Mesendoderm (in vitro differentiated cells): ENCODE results near the gene MCCD1.
A peak's percentile ranks its signal among the peaks of the same experiment; 100 is the strongest.

ENCODE experiments used
- DNase-seq: peaks from one replicate; pipeline ENCODE4 v3.0.0; 2013
- H2AK5ac ChIP-seq: 2 replicates; pipeline ENCODE4 v1.6.1; 2013; ENCODE audit warnings: low read length, inconsistent platforms
- H2BK120ac ChIP-seq: 2 replicates; pipeline ENCODE4 v1.6.1; 2013; ENCODE audit warnings: low read depth, mild to moderate bottlenecking, low read length, moderate library complexity, mixed read lengths
- H2BK15ac ChIP-seq: replicated peaks from 2 replicates; pipeline ENCODE4 v1.6.1; 2013; ENCODE audit warnings: low read depth, mild to moderate bottlenecking, moderate library complexity
- H2BK5ac ChIP-seq: 2 replicates; pipeline ENCODE4 v1.6.1; 2013; ENCODE audit warnings: low read length, inconsistent platforms
- H3K18ac ChIP-seq: 2 replicates; pipeline ENCODE4 v1.6.1; 2013; ENCODE audit warnings: mild to moderate bottlenecking, low read length, mixed read lengths
- H3K23ac ChIP-seq: one replicate; pipeline ENCODE4 v1.6.1; 2013; ENCODE audit warnings: low read length
- H3K27ac ChIP-seq: 2 replicates; pipeline ENCODE4 v1.5.1; 2013; ENCODE audit warnings: low read depth, mild to moderate bottlenecking, inconsistent platforms, low read length, moderate library complexity
- H3K27me3 ChIP-seq: 2 replicates; pipeline ENCODE4 v1.6.1; 2013; ENCODE audit warnings: low read length, control low read depth, mild to moderate bottlenecking, inconsistent platforms; ENCODE audit not compliant: insufficient read depth, poor library complexity
- H3K36me3 ChIP-seq: 2 replicates; pipeline ENCODE4 v1.6.1; 2013; ENCODE audit warnings: low read length, inconsistent platforms; ENCODE audit not compliant: control insufficient read depth, insufficient read depth
- H3K4ac ChIP-seq: one replicate; pipeline ENCODE4 v1.6.1; 2013; ENCODE audit warnings: low read depth, mild to moderate bottlenecking, low read length, moderate library complexity
- H3K4me1 ChIP-seq: 2 replicates; pipeline ENCODE4 v1.6.1; 2013; ENCODE audit warnings: low read depth, low read length, inconsistent platforms; ENCODE audit not compliant: control insufficient read depth
- H3K4me2 ChIP-seq: 2 replicates; pipeline ENCODE4 v1.6.1; 2013; ENCODE audit warnings: low read length
- H3K4me3 ChIP-seq: 2 replicates; pipeline ENCODE4 v1.5.1; 2013; ENCODE audit warnings: mild to moderate bottlenecking, low read length
- H3K56ac ChIP-seq: one replicate; pipeline ENCODE4 v1.6.1; 2013; ENCODE audit warnings: low read length
- H3K79me1 ChIP-seq: 2 replicates; pipeline ENCODE4 v1.6.1; 2013; ENCODE audit warnings: low read length, inconsistent platforms
- H3K79me2 ChIP-seq: 2 replicates; pipeline ENCODE4 v1.6.1; 2013; ENCODE audit warnings: mild to moderate bottlenecking, low read length; ENCODE audit not compliant: control insufficient read depth, insufficient read depth
- H3K9ac ChIP-seq: 2 replicates; pipeline ENCODE4 v1.6.1; 2013; ENCODE audit warnings: low read length, inconsistent platforms
- H4K5ac ChIP-seq: one replicate; pipeline ENCODE4 v1.6.1; 2013; ENCODE audit warnings: low read length
- H4K8ac ChIP-seq: one replicate; pipeline ENCODE4 v1.6.1; 2013; ENCODE audit warnings: low read depth, mild to moderate bottlenecking, control low read depth, low read length, moderate library complexity
- WGBS: extraction: QIAGEN DNeasy Blood & Tissue Kit; methylation state at CpG from one replicate; pipeline ENCODE4 v1.1.7; 2013; ENCODE audit warnings: low lambda C conversion rate, missing lambda C conversion rate; ENCODE audit not compliant: insufficient coverage; ENCODE audit errors: extremely low coverage; 5-methylcytosine and 5-hydroxymethylcytosine counted together

The MCCD1 gene

GRCh38 chr6:31572041-31572911 lies 43.5 kb downstream of the MCCD1 start, which contains the start of gene LTA:
TSS of gene LTA (plus strand) at chr6:31572289. CDS start at chr6:31572743, 454 bp downstream.
- WGBS = no CpG with 5 or more reads among the region's 27 CpGs
- H3K4ac ChIP-seq = no peak within 1 kb of the TSS

GRCh38 chr6:31573239-31574105 lies 44.7 kb downstream of the MCCD1 start:
- Histone ChIP-seq H4K5ac (no peak overlapping the region), H2AK5ac (peak overlapping the region; percentile 32), H3K4ac (no peak overlapping the region), H3K56ac (no peak overlapping the region), H3K18ac (no peak overlapping the region), H3K79me1 (no peaks in the 10 kb centered on the region), H3K4me2 (no peak overlapping the region), H4K8ac (no peak overlapping the region), H2BK5ac (no peak overlapping the region), H3K9ac (no peak overlapping the region), H3K36me3 (no peaks in the 10 kb centered on the region), H3K4me3 (no peak overlapping the region), H3K79me2 (no peaks in the 10 kb centered on the region), H3K4me1 (peaks cover 2% of the 10 kb centered on the region), H2BK15ac (no peak overlapping the region), H3K27me3 (no peaks in the 10 kb centered on the region), H3K27ac (no peak overlapping the region), H3K23ac (no peak overlapping the region), H2BK120ac (no peak overlapping the region)
- DNase-seq = peak; percentile 88
- no CpG with 5 or more reads among the region's 9 CpGs for WGBS

More at GRCh38 chr6:31572041-31572911, 43.5 kb downstream of the MCCD1 start, which contains the start of gene LTA:
- H3K56ac ChIP-seq = no peak within 1 kb of the TSS
- H3K4me3 ChIP-seq = no peak within 1 kb of the TSS
- no peak within 1 kb of the TSS for H3K9ac ChIP-seq
- H4K8ac ChIP-seq = no peak within 1 kb of the TSS
- H2BK5ac ChIP-seq = no peak within 1 kb of the TSS
- DNase-seq = no peak
- no peaks in the 10 kb centered on the region for H3K4me1 ChIP-seq
- H3K79me1 ChIP-seq = no peaks in the 10 kb centered on the region
- H3K23ac ChIP-seq = no peak within 1 kb of the TSS
- no peaks in the 10 kb centered on the region for H3K79me2 ChIP-seq
- no peaks in the 10 kb centered on the region for H3K36me3 ChIP-seq
- H2BK120ac ChIP-seq = no peak within 1 kb of the TSS
- no peak within 1 kb of the TSS for H2AK5ac ChIP-seq
- no peak within 1 kb of the TSS for H3K4me2 ChIP-seq
- H3K18ac ChIP-seq = no peak within 1 kb of the TSS
- no peak within 1 kb of the TSS for H4K5ac ChIP-seq
- H3K27ac ChIP-seq = no peak within 1 kb of the TSS
- H3K27me3 ChIP-seq = no peaks in the 10 kb centered on the region
- no peak within 1 kb of the TSS for H2BK15ac ChIP-seq

GRCh38 chr6:31574106-31575061 lies 45.6 kb downstream of the MCCD1 start:
- H3K36me3 ChIP-seq = no peaks in the 10 kb centered on the region
- no CpG with 5 or more reads among the region's 14 CpGs for WGBS
- peak; percentile 63 for DNase-seq

GRCh38 chr6:31575335-31575901 lies 46.7 kb downstream of the MCCD1 start, which contains the start of gene TNF:
TSS of gene TNF (plus strand) at chr6:31575565. CDS start at chr6:31575742, 177 bp downstream.
- Histone ChIP-seq H3K4ac (no peak within 1 kb of the TSS), H3K27ac (no peak within 1 kb of the TSS), H3K18ac (no peak within 1 kb of the TSS)

More at GRCh38 chr6:31574106-31575061, 45.6 kb downstream of the MCCD1 start:
- H3K4ac ChIP-seq = no peak overlapping the region
- no peak overlapping the region for H3K9ac ChIP-seq
- H3K27me3 ChIP-seq = no peaks in the 10 kb centered on the region
- H2BK120ac ChIP-seq = no peak overlapping the region
- H3K18ac ChIP-seq = no peak overlapping the region
- H3K56ac ChIP-seq = no peak overlapping the region
- H4K5ac ChIP-seq = no peak overlapping the region
- H3K4me3 ChIP-seq = no peak overlapping the region
- H3K79me2 ChIP-seq = no peaks in the 10 kb centered on the region
- no peak overlapping the region for H4K8ac ChIP-seq
- no peak overlapping the region for H2BK15ac ChIP-seq
- no peak overlapping the region for H3K4me2 ChIP-seq
- H3K4me1 ChIP-seq = peaks cover 2% of the 10 kb centered on the region
- no peak overlapping the region for H3K27ac ChIP-seq
- H3K79me1 ChIP-seq = no peaks in the 10 kb centered on the region
- no peak overlapping the region for H3K23ac ChIP-seq
- H2AK5ac ChIP-seq = no peak overlapping the region
- H2BK5ac ChIP-seq = no peak overlapping the region

More at GRCh38 chr6:31575335-31575901, 46.7 kb downstream of the MCCD1 start, which contains the start of gene TNF:
- H2BK15ac ChIP-seq = no peak within 1 kb of the TSS
- peaks cover 2% of the 10 kb centered on the region for H3K4me1 ChIP-seq
- no peak within 1 kb of the TSS for H2AK5ac ChIP-seq
- no peak within 1 kb of the TSS for H3K23ac ChIP-seq
- no CpG with 5 or more reads among the region's 19 CpGs for WGBS
- H3K79me1 ChIP-seq = no peaks in the 10 kb centered on the region
- no peaks in the 10 kb centered on the region for H3K36me3 ChIP-seq
- H4K5ac ChIP-seq = no peak within 1 kb of the TSS
- H3K27me3 ChIP-seq = no peaks in the 10 kb centered on the region
- no peak for DNase-seq
- H4K8ac ChIP-seq = no peak within 1 kb of the TSS
- H3K4me2 ChIP-seq = no peak within 1 kb of the TSS
- H3K79me2 ChIP-seq = no peaks in the 10 kb centered on the region
- H2BK5ac ChIP-seq = no peak within 1 kb of the TSS
- no peak within 1 kb of the TSS for H2BK120ac ChIP-seq
- no peak within 1 kb of the TSS for H3K56ac ChIP-seq
- H3K9ac ChIP-seq = no peak within 1 kb of the TSS
- H3K4me3 ChIP-seq = no peak within 1 kb of the TSS
